ENCODE data around the gene SPEG. TPM values are rescaled to one million over a fixed set of nuclear protein-coding genes. Genes with fewer than 3 reads are reported as not detected.

Gene SPEG
- total RNA-seq, 1 experiment from 2014 or later: 56.6 TPM

GRCh38 chr2:219531639-219532377 is 97.2 kb downstream of the SPEG start:
- no peaks in the 10 kb centered on the region for H3K9me2 ChIP-seq (ENCODE audit: insufficient read depth)
- no peak overlapping the region for H3K9ac ChIP-seq (ENCODE audit: low read length)
- intact Hi-C loops (cut with micrococcal nuclease): loop anchor here (10.0 kb wide), 1 partner anchor 357 kb away; the partner anchor contains the start of genes CNPPD1, RETREG2 and SLC23A3
- peaks cover 13 to 39% of the 10 kb centered on the region in 2 experiments; a peak in 3 of 4 replicates for H3K4me1 ChIP-seq (ENCODE audit: control insufficient read depth in 1 of 2, insufficient read depth in 2 of 2, low read length in 2 of 2)
- no peaks in the 10 kb centered on the region for H3K36me3 ChIP-seq (ENCODE audit: control insufficient read depth in 1 of 2, insufficient read depth in 2 of 2, low read length in 2 of 2)
- TF ChIP-seq ELF1 (IDR thresholded peaks at IDR 0.05; ENCODE audit: borderline replicate concordance, low read depth) (no peak), EZH2 (IDR thresholded peaks at IDR 0.05) (no peak), SP1 (IDR thresholded peaks at IDR 0.05; ENCODE audit: low read depth) (no peak), CBX3 (IDR thresholded peaks at IDR 0.05; ENCODE audit: low read depth) (no peak), FOSL1 (IDR thresholded peaks at IDR 0.05; ENCODE audit: low read depth) (no peak), ZFX (IDR thresholded peaks at IDR 0.05) (no peak)
- no peak overlapping the region for H3K4me3 ChIP-seq (replicated peaks in 1 of 2; ENCODE audit: low read depth in 1 of 2, low read length in 2 of 2)
- H3K9me3 ChIP-seq (ENCODE audit: control insufficient read depth in 1 of 2, insufficient read depth in 1 of 2, low read depth in 1 of 2, low read length in 2 of 2): no peaks in the 10 kb centered on the region
- no peak for DNase-seq (ENCODE audit: low read depth, low spot score)
- BruUV-seq (replicated peaks): no TSS peak
- H3K27ac ChIP-seq (ENCODE audit: low read depth, low read length): no peak overlapping the region
- ChIA-PET POLR2A (no interaction called here), RAD21 (ENCODE audit: low non-redundant PET in 1 of 2, low total read pairs in 2 of 2, uncharacterized antibody in 2 of 2, unreplicated experiment in 2 of 2) (interaction anchor here in 1 of 2 experiments (2.9 kb wide), 1 partner anchor 129 kb away, joined by 20 read pairs; no protein-coding TSS in a partner anchor), CTCF (interaction anchor here (0.6 to 7.7 kb wide), 6 partner anchors 8 to 129 kb away, joined by 3 to 103 read pairs (median 4); partner anchors contain the start of gene GMPPA)
- no peaks in the 10 kb centered on the region for H3K27me3 ChIP-seq (ENCODE audit: insufficient read depth, low read length)
- H4K20me1 ChIP-seq (ENCODE audit: insufficient read depth): no peaks in the 10 kb centered on the region
- ATAC-seq: no peak
- H3K4me2 ChIP-seq (ENCODE audit: low read length): no peak overlapping the region
- no peak overlapping the region for H2AFZ ChIP-seq (ENCODE audit: low read depth, low read length, poor library complexity, severe bottlenecking)
- no peaks in the 10 kb centered on the region for H3K79me2 ChIP-seq (ENCODE audit: insufficient read depth, low read length)

- no peaks in the 10 kb centered on the region for H3K27me3 ChIP-seq (ENCODE audit: insufficient read depth, low read length)
- RAD21 ChIA-PET (ENCODE audit: low non-redundant PET in 1 of 2, low total read pairs in 2 of 2, uncharacterized antibody in 2 of 2, unreplicated experiment in 2 of 2): no interaction called here
- POLR2A ChIA-PET: no interaction called here
Observed at GRCh38 chr2:219532378-219532649, 97.7 kb downstream of the SPEG start.

More at GRCh38 chr2:219532378-219532649, 97.7 kb downstream of the SPEG start:
- H3K4me3 ChIP-seq (replicated peaks in 1 of 2; ENCODE audit: low read depth in 1 of 2, low read length in 2 of 2): no peak overlapping the region
- no peak for TF ChIP-seq ZNF274 (IDR thresholded peaks at IDR 0.05; ENCODE audit: low read depth, low read length)
- TF ChIP-seq ELF1 (IDR thresholded peaks at IDR 0.05; ENCODE audit: borderline replicate concordance, low read depth): no peak
- TF ChIP-seq REST (IDR thresholded peaks at IDR 0.05; ENCODE audit: low read depth): no peak
- no peak for TF ChIP-seq FOSL1 (IDR thresholded peaks at IDR 0.05; ENCODE audit: low read depth)
- TF ChIP-seq EGR1 (IDR thresholded peaks at IDR 0.05; ENCODE audit: low read depth): no peak
- no peak for TF ChIP-seq ATF3 (IDR thresholded peaks at IDR 0.05)
- TF ChIP-seq SIN3A (IDR thresholded peaks at IDR 0.05; ENCODE audit: low read depth): no peak
- no peak overlapping the region for H3K9ac ChIP-seq (ENCODE audit: low read length)
- no peak for ATAC-seq
- no peak overlapping the region for H3K4me2 ChIP-seq (ENCODE audit: low read length)
- DNase-seq (ENCODE audit: low read depth, low spot score): no peak
- H3K4me1 ChIP-seq (ENCODE audit: control insufficient read depth in 1 of 2, insufficient read depth in 2 of 2, low read length in 2 of 2): peaks cover 13 to 39% of the 10 kb centered on the region in 2 experiments; a peak in 3 of 4 replicates
- no peaks in the 10 kb centered on the region for H3K9me3 ChIP-seq (ENCODE audit: control insufficient read depth in 1 of 2, insufficient read depth in 1 of 2, low read depth in 1 of 2, low read length in 2 of 2)
- H3K9me2 ChIP-seq (ENCODE audit: insufficient read depth): no peaks in the 10 kb centered on the region
- no TSS peak for BruUV-seq (replicated peaks)
- H3K36me3 ChIP-seq (ENCODE audit: control insufficient read depth in 1 of 2, insufficient read depth in 2 of 2, low read length in 2 of 2): no peaks in the 10 kb centered on the region
- no peaks in the 10 kb centered on the region for H4K20me1 ChIP-seq (ENCODE audit: insufficient read depth)
- no peaks in the 10 kb centered on the region for H3K79me2 ChIP-seq (ENCODE audit: insufficient read depth, low read length)
- H2AFZ ChIP-seq (ENCODE audit: low read depth, low read length, poor library complexity, severe bottlenecking): no peak overlapping the region
- H3K27ac ChIP-seq (ENCODE audit: low read depth, low read length): no peak overlapping the region
- intact Hi-C loops (cut with micrococcal nuclease): loop anchor here (10.0 kb wide), 1 partner anchor 358 kb away; the partner anchor contains the start of genes CNPPD1, RETREG2 and SLC23A3
- CTCF ChIA-PET: interaction anchor here (0.6 to 7.7 kb wide), 3 partner anchors 8 to 129 kb away, joined by 4 to 103 read pairs (median 5); a partner anchor contains a TSS
